HCT116 (cell line): ENCODE measurements around the gene FGF14. TPM values are rescaled to one million over a fixed set of nuclear protein-coding genes. Genes with fewer than 3 reads are reported as not detected.
"Not testable (repeated sequence)": the region's sequence is repeated elsewhere in the genome, so short reads cannot be mapped to it uniquely, and the experiment has no call there.

Source experiments
- ATAC-seq: fragments of 200-7000 bp; cut with Tn5 transposase; 2 replicates; pipeline ENCODE4 v1.9.1; 2020; ENCODE audit warnings: mild to moderate bottlenecking, moderate library complexity
- BruUV-seq: library from RNA; stranded (reverse); fragments of 400-500 nt; replicated peaks from 2 replicates; lab custom pipeline; 2021; lab: Mats Ljungman, UMichigan
- CTCF ChIA-PET: fragments of 300-600 bp; sonication (Branson Sonifier 250); formaldehyde crosslinking; loops from one replicate; lab custom pipeline; 2021; ENCODE audit warnings: antibody characterized with exemption; lab: Charles Lee
- POLR2A ChIA-PET: fragments of 300-600, 350-600 bp; sonication (Branson Sonifier 250); formaldehyde crosslinking; loops from one replicate; lab custom pipeline; 2021; ENCODE audit warnings: antibody characterized with exemption; lab: Charles Lee
- RAD21 ChIA-PET, 2 experiments: fragments of 300-600 bp; sonication (Branson Sonifier 250); formaldehyde crosslinking; loops; one replicate each; lab custom pipeline; 2023; ENCODE audit warnings: low total read pairs in 2 of 2; ENCODE audit not compliant: uncharacterized antibody in 2 of 2, unreplicated experiment in 2 of 2, low non-redundant PET in 1 of 2; lab: Charles Lee
- DNase-seq: peaks from one replicate; pipeline ENCODE4 v3.0.0-alpha.2; 2010; ENCODE audit warnings: low read depth, low spot score
- H2AFZ ChIP-seq: fragments of 200-600 bp; shearing (Covaris generic), sonication (generic); 2 replicates; pipeline ENCODE4 v1.6.1; 2017; ENCODE audit warnings: low read depth, mixed run types, mixed read lengths, antibody characterized with exemption, low read length; ENCODE audit not compliant: poor library complexity, severe bottlenecking
- H3K27ac ChIP-seq: 2 replicates; pipeline ENCODE4 v1.5.1; 2012; ENCODE audit warnings: low read depth, low read length
- H3K27me3 ChIP-seq: fragments of 200-600 bp; sonication (generic); 2 replicates; pipeline ENCODE4 v1.6.1; 2016; ENCODE audit warnings: mixed run types, low read length, mixed read lengths; ENCODE audit not compliant: insufficient read depth
- H3K36me3 ChIP-seq, 2 experiments: fragments of 200-500 bp in 1 of 2; fragments of 200-600 bp in 1 of 2; sonication (Bioruptor generic) in 1 of 2; sonication (generic) in 1 of 2; 2 replicates each; pipeline versions ENCODE4 v1.5.1 to v1.6.1; 2014 to 2016; ENCODE audit warnings: low read length in 2 of 2, inconsistent platforms in 1 of 2, mixed read lengths in 1 of 2, mixed run types in 1 of 2; ENCODE audit not compliant: insufficient read depth in 2 of 2, control insufficient read depth in 1 of 2
- H3K4me1 ChIP-seq, 2 experiments: fragments of 200-600 bp in 1 of 2; sonication (generic) in 1 of 2; 2 replicates each; pipeline versions ENCODE4 v1.5.1 to v1.6.1; 2012 to 2017; ENCODE audit warnings: low read length in 2 of 2, inconsistent platforms in 1 of 2, mild to moderate bottlenecking in 1 of 2, mixed read lengths in 1 of 2, mixed run types in 1 of 2, moderate library complexity in 1 of 2; ENCODE audit not compliant: insufficient read depth in 2 of 2, control insufficient read depth in 1 of 2
- H3K4me2 ChIP-seq: fragments of 200-600 bp; sonication (generic); 2 replicates; pipeline ENCODE4 v1.6.1; 2017; ENCODE audit warnings: mixed run types, low read length, mixed read lengths
- H3K4me3 ChIP-seq, 2 experiments: fragments of 200-600 bp in 1 of 2; sonication (generic) in 1 of 2; replicated peaks in 1 of 2; 2 replicates each; pipeline ENCODE4 v1.5.1; 2011 to 2016; ENCODE audit warnings: low read length in 2 of 2, control low read depth in 1 of 2, low read depth in 1 of 2, mild to moderate bottlenecking in 1 of 2, mixed read lengths in 1 of 2, mixed run types in 1 of 2
- H3K79me2 ChIP-seq: fragments of 200-600 bp; sonication (generic); 2 replicates; pipeline ENCODE4 v1.6.1; 2017; ENCODE audit warnings: mild to moderate bottlenecking, mixed run types, low read length, moderate library complexity, mixed read lengths; ENCODE audit not compliant: insufficient read depth
- H3K9ac ChIP-seq: fragments of 200-600 bp; sonication (generic); 2 replicates; pipeline ENCODE4 v1.6.1; 2016; ENCODE audit warnings: low read length, mixed read lengths
- H3K9me2 ChIP-seq: fragments of 200-600 bp; sonication (generic), shearing (Covaris generic); 2 replicates; pipeline ENCODE4 v1.6.1; 2017; ENCODE audit warnings: mixed run types, mild to moderate bottlenecking, moderate library complexity; ENCODE audit not compliant: insufficient read depth
- H3K9me3 ChIP-seq, 2 experiments: fragments of 200-500 bp in 1 of 2; fragments of 200-600 bp in 1 of 2; sonication (Bioruptor generic) in 1 of 2; sonication (generic) in 1 of 2; 2 replicates each; pipeline ENCODE4 v1.6.1; 2014 to 2017; ENCODE audit warnings: low read length in 2 of 2, mixed read lengths in 2 of 2, inconsistent platforms in 1 of 2, low read depth in 1 of 2, mild to moderate bottlenecking in 1 of 2, mixed run types in 1 of 2, moderate library complexity in 1 of 2; ENCODE audit not compliant: control insufficient read depth in 1 of 2, insufficient read depth in 1 of 2
- H4K20me1 ChIP-seq: fragments of 200-600 bp; sonication (generic), shearing (Covaris generic); 2 replicates; pipeline ENCODE4 v1.6.1; 2017; ENCODE audit warnings: mixed run types, mild to moderate bottlenecking, moderate library complexity; ENCODE audit not compliant: insufficient read depth
- CBX3 ChIP-seq: IDR thresholded peaks from 2 replicates; pipeline ENCODE4 v1.6.1; 2012; ENCODE audit warnings: low read depth
- CEBPB ChIP-seq: IDR thresholded peaks from 2 replicates; pipeline ENCODE4 v1.6.1; 2012; ENCODE audit warnings: low read depth
- FOSL1 ChIP-seq: IDR thresholded peaks from 2 replicates; pipeline ENCODE4 v1.6.1; 2012; ENCODE audit warnings: low read depth
- SIN3A ChIP-seq: IDR thresholded peaks from 2 replicates; pipeline ENCODE4 v1.6.1; 2012; ENCODE audit warnings: low read depth
- ZNF274 ChIP-seq: fragments of 200-500 bp; sonication (Bioruptor generic); IDR thresholded peaks from 2 replicates; pipeline ENCODE4 v1.6.1; 2014; ENCODE audit warnings: mild to moderate bottlenecking, low read depth, low read length, inconsistent platforms
- intact Hi-C: fragments of 100-400 bp; cut with micrococcal nuclease; formaldehyde crosslinking; loops from 2 replicates; pipeline ENCODE4 v1.10.0; 2022
- total RNA-seq: library from RNA; stranded (reverse); gene quantifications from one replicate; pipeline ENCODE4 v1.2.1, GENCODE V29; 2021; ENCODE audit not compliant: unreplicated experiment

The FGF14 gene
- total RNA-seq, 1 experiment from 2014 or later, result not detected

GRCh38 chr13:102097708-102098107 is 304.1 kb downstream of the FGF14 start:
- Histone ChIP-seq H3K4me2 (no peak overlapping the region), H3K27me3 (no peaks in the 10 kb centered on the region), H4K20me1 (no peaks in the 10 kb centered on the region), H3K4me3 (no peak overlapping the region), H3K4me1 (no peaks in the 10 kb centered on the region), H3K9me2 (no peaks in the 10 kb centered on the region), H3K36me3 (no peaks in the 10 kb centered on the region), H3K79me2 (no peaks in the 10 kb centered on the region), H3K9ac (no peak overlapping the region), H3K9me3 (peaks cover 0 to 9% of the 10 kb centered on the region in 2 experiments; a peak in 1 of 4 replicates), H3K27ac (no peak overlapping the region), H2AFZ (no peak overlapping the region)
- ATAC-seq (no peak), DNase-seq (no peak)
- ChIA-PET RAD21 (no interaction called here), POLR2A (no interaction called here), CTCF (interaction anchor here (0.9 kb wide), 1 partner anchor 8 kb away, joined by 3 read pairs; no protein-coding TSS in a partner anchor)
- BruUV-seq, result no TSS peak
- TF ChIP-seq SIN3A (no peak), CBX3 (no peak), ZNF274 (no peak), FOSL1 (no peak), CEBPB (no peak)
- intact Hi-C loops, result no loop called here

GRCh38 chr13:102093288-102093687 is 308.6 kb downstream of the FGF14 start:
- RAD21 ChIA-PET, ATAC-seq, H3K4me3 ChIP-seq, H3K9me3 ChIP-seq, DNase-seq, POLR2A ChIA-PET, intact Hi-C loops, H3K9ac ChIP-seq, H3K36me3 ChIP-seq, H3K27ac ChIP-seq, H3K27me3 ChIP-seq, H3K4me2 ChIP-seq, H3K79me2 ChIP-seq, H3K9me2 ChIP-seq, BruUV-seq, H2AFZ ChIP-seq, H3K4me1 ChIP-seq, H4K20me1 ChIP-seq, CTCF ChIA-PET: not testable (repeated sequence)
